Small intestine (tissue), 4 donors: ENCODE results near the gene CLPSL1. TPM values are rescaled to one million over a fixed set of nuclear protein-coding genes. Genes with fewer than 3 reads are reported as not detected.

Experiments used
- polyA plus RNA-seq, 4 donors: library from polyadenylated mRNA; stranded (reverse) in 3 of 4; unstranded in 1 of 4; fragments of 200-250 nt in 3 of 4; fragments of 120-200 nt in 1 of 4; gene quantifications; one replicate each; pipeline versions ENCODE4 v1.2.1 to v1.2.3, GENCODE V29; 2013
- donor health status: healthy with polysubstance abuse.
- donor health status: Bipolar disorder and iron deficiency.
- donor health status: healthy.

The CLPSL1 gene
- polyA plus RNA-seq, 4 donors, result not detected

Other genes with a start within 250 kb of the CLPSL1 start
- 100 to 1,000 TPM in 2 of 4 donors, 10 to 100 TPM in 1, 1 to 10 TPM in 1; 8.7 to 150 (median 88.9) TPM for gene FKBP5, start 92.1 kb upstream of the CLPSL1 start, polyA plus RNA-seq
- gene ARMC12, start 44.0 kb upstream of the CLPSL1 start, polyA plus RNA-seq, result 1 to 10 TPM in 1 of 4 donors, under 1 TPM in 2, not detected in 1; 0.41 to 2.5 (median 0.72) TPM
- gene CLPSL2, start 4.4 kb upstream of the CLPSL1 start, polyA plus RNA-seq, result not detected
- 10 to 100 TPM in 2 of 4 donors, 1 to 10 TPM in 1, not detected in 1; 1.3 to 14.5 (median 12.2) TPM for gene CLPS, start 16.3 kb downstream of the CLPSL1 start, polyA plus RNA-seq
- gene LHFPL5, start 24.3 kb downstream of the CLPSL1 start, polyA plus RNA-seq, result under 1 TPM in 2 of 4 donors, not detected in 2; 0.04 to 0.12 TPM
- 10 to 100 TPM; 14.9 to 48.0 (median 30.6) TPM for gene SRPK1, start 140.1 kb downstream of the CLPSL1 start, polyA plus RNA-seq
- under 1 TPM in 2 of 4 donors, not detected in 2; 0.15 to 0.16 TPM for gene SLC26A8, start 243.6 kb downstream of the CLPSL1 start, polyA plus RNA-seq
- 10 to 100 TPM; 22.4 to 72.3 (median 32.2) TPM for gene MAPK14, start 246.8 kb downstream of the CLPSL1 start, polyA plus RNA-seq